Measurements from ENCODE around the gene CHCHD10. TPM values are rescaled to one million over a fixed set of nuclear protein-coding genes. Genes with fewer than 3 reads are reported as not detected.

CHCHD10 gene
- total RNA-seq, 1 donor from 2014 or later: 87.2 TPM

DNA sequence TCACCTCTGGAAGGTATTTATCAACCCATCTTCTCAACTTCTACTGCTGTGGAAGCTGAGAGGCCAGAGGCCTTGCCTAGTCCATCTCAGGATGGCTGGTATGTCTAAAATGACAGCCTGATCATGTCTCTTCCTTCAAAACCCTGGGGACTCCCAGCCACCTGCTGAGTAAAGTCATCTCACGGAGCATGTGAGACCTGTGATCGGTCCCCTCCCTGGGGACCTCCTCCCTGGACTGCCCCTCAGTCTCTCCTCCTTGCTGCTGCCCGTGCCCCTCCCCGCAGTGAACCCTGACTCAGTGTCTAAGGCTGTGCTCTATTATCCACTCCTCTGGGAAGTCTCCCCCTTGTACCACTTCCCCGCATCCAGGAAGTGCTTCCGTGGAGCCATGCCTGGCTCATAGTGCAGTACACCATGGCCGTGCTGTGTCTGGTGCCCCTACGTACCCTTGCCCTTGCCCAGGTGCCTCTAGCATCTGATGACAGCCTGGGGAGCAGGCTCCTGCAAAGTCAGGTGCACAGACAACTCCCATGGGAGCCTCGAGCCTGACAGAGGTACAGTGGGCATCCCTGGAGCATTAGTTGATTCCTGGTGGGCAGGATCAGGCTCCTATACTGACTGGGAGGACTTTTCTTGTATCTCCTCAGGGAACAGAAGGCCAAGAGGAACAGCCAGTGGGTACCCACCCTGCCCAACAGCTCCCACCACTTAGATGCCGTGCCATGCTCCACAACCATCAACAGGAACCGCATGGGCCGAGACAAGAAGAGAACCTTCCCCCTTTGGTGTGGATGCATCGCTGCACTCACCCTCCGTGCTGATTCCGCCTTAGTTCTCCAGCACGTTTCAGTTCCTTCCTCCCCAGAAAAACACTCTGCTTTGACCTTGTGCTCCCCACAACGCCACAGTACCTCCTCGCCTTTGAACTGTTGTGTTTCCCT, 32.8 kb upstream of the CHCHD10 start:
- DNase-seq (ENCODE audit: extremely low spot score, unreplicated experiment): no peak
- Mint-ChIP-seq H3K27ac (no peak overlapping the region), H3K9me3 (no peaks in the 10 kb centered on the region), H3K4me3 (no peak overlapping the region), H3K4me1 (ENCODE audit: unreplicated experiment) (no peaks in the 10 kb centered on the region), H3K36me3 (peaks cover 40% of the 10 kb centered on the region), H3K27me3 (no peaks in the 10 kb centered on the region)
- TF ChIP-seq CTCF (conservative IDR thresholded peaks at IDR 0.05): no peak

- Mint-ChIP-seq H3K27ac (no peak overlapping the region), H3K9me3 (no peaks in the 10 kb centered on the region), H3K4me3 (no peak overlapping the region), H3K36me3 (peaks cover 37% of the 10 kb centered on the region), H3K4me1 (ENCODE audit: unreplicated experiment) (peaks cover 19% of the 10 kb centered on the region), H3K27me3 (no peaks in the 10 kb centered on the region)
- no peak for TF ChIP-seq CTCF (conservative IDR thresholded peaks at IDR 0.05)
- no peak for DNase-seq (ENCODE audit: extremely low spot score, unreplicated experiment)
Observed at GRCh38 chr22:23796461-23796860, 28.7 kb upstream of the CHCHD10 start.

- no peaks in the 10 kb centered on the region for H3K9me3 Mint-ChIP-seq
- peak overlapping the region; percentile 33 for H3K27ac Mint-ChIP-seq
- no peak overlapping the region for H3K4me3 Mint-ChIP-seq
- DNase-seq (ENCODE audit: extremely low spot score, unreplicated experiment): no peak
- peaks cover 31% of the 10 kb centered on the region for H3K36me3 Mint-ChIP-seq
- peaks cover 33% of the 10 kb centered on the region for H3K4me1 Mint-ChIP-seq (ENCODE audit: unreplicated experiment)
- TF ChIP-seq CTCF (conservative IDR thresholded peaks at IDR 0.05): no peak
- H3K27me3 Mint-ChIP-seq: no peaks in the 10 kb centered on the region
Observed at GRCh38 chr22:23793326-23793725, 25.6 kb upstream of the CHCHD10 start.

- Mint-ChIP-seq H3K36me3 (peaks cover 27% of the 10 kb centered on the region), H3K4me1 (ENCODE audit: unreplicated experiment) (peaks cover 42% of the 10 kb centered on the region), H3K9me3 (no peaks in the 10 kb centered on the region), H3K4me3 (peak overlapping the region; percentile 70), H3K27ac (peak overlapping the region; percentile 31), H3K27me3 (no peaks in the 10 kb centered on the region)
- TF ChIP-seq CTCF (conservative IDR thresholded peaks at IDR 0.05): no peak
- DNase-seq (ENCODE audit: extremely low spot score, unreplicated experiment): no peak
Observed at GRCh38 chr22:23791738-23792645, 24.2 kb upstream of the CHCHD10 start.

- TF ChIP-seq CTCF (conservative IDR thresholded peaks at IDR 0.05): no peak
- H3K27me3 Mint-ChIP-seq: no peaks in the 10 kb centered on the region
- H3K36me3 Mint-ChIP-seq: peaks cover 20% of the 10 kb centered on the region
- H3K9me3 Mint-ChIP-seq: no peaks in the 10 kb centered on the region
- H3K27ac Mint-ChIP-seq: peak overlapping the region; percentile 31
- H3K4me1 Mint-ChIP-seq (ENCODE audit: unreplicated experiment): peaks cover 49% of the 10 kb centered on the region
- DNase-seq (ENCODE audit: extremely low spot score, unreplicated experiment): no peak
- peak overlapping the region; percentile 70 for H3K4me3 Mint-ChIP-seq
Observed at GRCh38 chr22:23790819-23791737, 23.3 kb upstream of the CHCHD10 start.

Data from type B pancreatic cell (in vitro differentiated cells).